Activated CD4-positive, CD25-positive, alpha-beta regulatory T cell (primary cell): Measurements from ENCODE around the gene KLHL12.
A peak's percentile ranks its signal among the peaks of the same experiment; 100 is the strongest.

Experiments
- DNase-seq, 4 experiments: peaks; one replicate each; lab custom pipeline; 2025; lab: John Stamatoyannopoulos, UW

The KLHL12 gene

DNA sequence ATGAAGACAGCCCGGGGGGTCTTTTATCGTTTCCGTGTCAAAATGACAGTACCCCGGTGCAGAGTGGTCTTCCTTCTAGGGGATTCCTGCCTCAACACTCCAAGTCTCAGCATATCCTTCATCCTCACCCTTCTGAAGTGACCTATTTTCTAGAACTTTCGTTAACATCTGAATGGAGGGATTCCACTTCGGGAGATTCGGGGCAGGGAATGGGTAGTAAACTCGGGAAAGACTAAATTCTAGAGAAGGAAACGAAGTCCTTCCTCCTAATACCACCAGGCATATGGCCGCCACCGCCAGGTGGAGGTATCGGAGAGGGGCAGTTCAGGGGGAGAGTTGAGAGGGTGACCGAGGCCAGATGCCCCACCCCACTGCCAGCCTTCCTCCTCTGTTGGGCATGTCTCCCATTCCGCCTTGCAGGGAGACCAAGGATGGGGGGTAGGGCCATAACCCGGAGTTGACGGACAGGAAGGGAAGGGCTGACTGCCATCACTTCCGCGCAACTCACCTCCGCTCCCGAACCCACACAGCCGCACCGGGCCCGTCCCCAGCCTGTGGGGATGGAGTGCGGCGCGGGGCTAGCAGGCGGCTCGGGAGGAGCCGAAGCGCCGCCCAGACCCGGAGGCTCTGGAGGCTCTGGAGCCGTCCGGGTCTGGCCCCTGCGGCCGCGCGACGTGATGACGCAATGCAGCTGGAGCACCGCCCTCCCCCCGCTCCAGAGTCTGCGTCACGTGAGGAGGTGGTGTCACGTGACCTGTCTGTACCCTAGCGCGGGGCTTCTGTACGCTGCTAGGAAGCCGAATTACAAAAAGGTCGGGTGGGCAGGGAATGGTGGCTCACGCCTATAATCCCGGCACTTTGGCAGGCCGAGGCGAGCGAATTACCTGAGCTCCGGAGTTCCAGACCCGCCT lies at the start of gene KLHL12:
Gene KLHL12, minus strand, starts transcription at position 654 of the 911 bp plus-strand sequence. CDS start 2,072 bp downstream, outside the sequence.
- peak; percentile 87 to 89 (median 88) for DNase-seq

DNA sequence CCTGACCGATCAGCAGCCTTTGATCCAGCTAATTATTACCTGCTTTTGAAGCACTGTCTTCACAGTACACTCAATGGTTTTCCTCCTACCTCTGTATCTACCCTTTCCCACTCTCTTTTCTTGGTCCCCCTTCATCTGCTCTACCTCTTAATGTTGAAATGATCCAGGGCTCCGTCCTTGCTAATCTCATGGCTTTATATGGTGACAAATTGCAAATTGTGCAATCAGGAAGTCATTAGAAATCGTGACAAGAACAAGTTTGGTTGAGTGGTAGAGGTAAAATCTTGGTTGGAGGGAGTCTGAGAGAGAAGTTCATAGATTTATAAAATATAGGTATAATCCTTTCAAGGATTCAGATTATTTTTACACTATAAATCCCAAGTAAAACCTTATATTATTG lies 49.6 kb upstream of the KLHL12 start:
- DNase-seq, result no peak

DNA sequence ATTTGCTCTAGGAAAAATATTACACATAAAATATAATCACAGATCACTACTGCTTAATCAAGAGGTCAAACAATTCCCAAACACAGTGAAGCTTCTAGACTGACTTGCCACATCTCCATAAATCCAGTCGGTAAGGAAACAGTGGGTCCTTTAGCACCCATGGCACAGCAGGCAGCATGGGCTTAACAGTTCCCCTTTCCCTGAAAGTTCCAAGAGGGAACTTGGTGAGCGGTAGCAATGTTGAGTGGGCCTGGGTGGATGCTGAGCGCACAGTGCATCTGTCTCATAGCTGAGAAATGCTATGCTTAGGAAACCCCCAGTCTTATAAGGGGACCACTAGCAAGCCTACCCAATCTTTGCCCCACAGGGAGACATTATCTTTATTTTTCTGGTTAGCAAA lies 47.8 kb upstream of the KLHL12 start:
- no peak for DNase-seq

DNA sequence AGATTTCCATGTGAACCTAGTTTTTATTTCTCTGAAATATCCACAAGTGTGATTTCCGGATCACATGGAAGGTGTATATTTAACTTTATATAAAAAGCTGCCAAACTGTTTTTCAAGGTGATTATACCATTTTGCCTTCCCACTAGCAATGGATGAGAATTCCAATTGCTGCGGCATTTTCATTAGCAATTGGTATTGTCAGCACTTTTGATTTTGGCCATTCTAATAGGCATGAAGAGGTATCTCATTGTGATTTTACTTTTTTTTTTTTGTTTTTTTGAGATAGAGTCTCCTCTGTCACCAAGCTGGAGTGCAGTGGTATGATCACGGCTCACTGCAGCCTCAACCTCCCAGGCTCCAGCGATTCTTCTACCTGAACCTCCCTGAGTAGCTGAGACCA lies 45.0 kb upstream of the KLHL12 start:
- no peak for DNase-seq

DNA sequence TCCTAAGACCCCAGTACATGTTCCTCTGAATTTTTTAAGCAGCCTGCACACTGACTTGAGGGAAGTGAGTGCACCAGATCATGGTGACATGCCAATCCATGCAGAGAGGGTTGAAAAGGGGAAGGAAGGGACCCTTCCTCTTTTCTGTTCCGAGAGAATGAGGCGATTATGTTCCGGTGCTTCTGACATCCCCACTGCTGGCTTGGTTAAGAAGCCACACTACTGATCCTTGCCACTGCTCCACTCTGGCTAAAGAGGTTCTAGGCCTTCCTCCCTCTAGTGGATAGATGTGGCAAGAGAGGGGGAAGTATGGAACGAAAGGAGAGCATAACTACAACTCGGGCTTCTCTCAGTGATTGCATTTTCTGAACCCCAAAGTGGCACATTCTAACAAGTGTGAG lies 41.9 kb upstream of the KLHL12 start:
- DNase-seq, result no peak

DNA sequence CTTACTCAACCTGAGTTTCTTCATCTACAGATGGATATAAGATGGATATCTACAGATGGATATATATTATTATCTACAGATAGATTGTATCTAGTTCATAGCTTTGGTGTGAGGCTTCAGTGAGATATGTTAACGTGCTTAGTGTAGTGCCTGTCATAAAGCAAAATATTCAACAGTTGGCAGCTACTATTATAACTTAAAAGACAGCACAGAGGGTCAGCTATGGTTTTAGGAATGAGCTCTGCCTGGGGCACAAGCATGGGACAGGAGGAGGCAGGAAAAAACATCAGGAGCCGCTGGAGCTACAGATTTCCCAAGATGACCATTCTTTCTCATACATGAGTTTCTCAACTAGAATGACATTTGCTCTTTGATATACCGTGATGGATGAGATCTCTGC lies 41.3 kb upstream of the KLHL12 start:
- no peak for DNase-seq

DNA sequence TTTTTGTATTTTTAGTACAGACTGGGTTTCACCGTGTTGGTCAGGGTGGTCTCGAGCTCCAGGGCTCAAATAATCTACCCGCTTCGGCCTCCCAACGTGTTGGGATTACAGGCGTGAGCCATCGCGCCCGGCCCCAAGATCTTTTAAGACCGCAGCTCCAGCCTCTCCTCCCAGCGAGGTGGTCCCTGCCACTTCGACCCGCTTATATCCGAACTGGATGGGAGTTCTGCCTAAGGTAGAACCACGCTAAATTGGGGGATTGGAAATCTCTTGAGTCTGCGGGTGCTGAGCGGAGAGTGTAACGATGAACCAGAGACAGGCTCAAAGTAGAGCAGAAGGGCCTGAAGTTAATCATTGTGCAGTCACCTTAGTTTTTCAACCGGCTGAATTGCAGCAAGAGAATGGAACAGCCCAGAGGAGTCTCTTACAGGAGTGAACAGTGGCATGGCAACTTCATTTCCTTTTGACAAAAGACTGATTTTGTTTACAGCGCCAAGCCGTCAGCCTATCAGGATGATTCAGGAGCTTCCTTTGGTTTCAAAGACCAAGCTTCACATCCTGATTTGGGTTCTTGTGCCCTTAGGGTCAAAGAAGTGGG lies 40.7 kb upstream of the KLHL12 start:
- no peak for DNase-seq

DNA sequence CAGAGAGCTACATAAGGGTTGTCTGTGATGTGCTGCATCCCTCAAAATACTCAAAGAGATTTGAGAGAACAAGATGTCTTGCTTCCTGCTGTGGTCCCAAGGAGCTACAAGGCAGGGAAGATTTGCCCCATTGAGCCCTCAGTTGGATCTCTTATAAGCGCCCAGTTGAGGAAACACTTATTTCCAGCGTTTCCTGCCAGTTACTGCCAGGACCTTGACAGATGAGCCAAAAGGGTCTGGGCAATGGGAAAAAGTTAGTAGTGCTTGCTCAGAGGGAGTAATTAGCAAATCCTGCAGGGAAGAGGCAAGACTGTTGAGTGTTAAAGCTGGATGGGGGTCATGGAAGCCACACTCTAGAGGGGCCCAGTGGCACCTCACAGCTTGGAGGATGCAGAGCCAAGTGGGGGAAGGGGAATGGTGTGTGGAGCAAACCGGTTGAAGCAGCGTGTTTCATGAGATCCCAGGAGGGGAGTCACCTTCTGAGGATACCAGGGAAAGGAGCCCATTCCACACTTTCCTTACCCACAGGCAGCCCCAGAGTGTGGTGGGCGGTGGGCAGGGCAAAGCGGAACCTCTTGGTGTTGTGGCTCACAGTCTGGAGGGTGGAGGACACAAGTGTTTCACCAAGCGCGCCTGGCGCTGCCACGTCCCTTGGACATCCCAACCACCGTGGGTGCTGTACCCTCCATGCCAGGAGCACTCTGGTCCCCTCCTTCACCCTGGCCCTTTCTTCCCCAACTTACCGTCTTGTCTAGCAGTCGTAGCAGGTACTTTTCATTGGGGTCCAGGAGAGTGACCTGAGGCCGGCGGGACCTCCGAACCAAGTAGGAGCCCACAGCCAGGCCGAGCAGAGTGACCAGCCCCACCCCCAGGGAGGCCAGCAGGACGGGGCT lies 39.2 kb upstream of the KLHL12 start:
- no peak for DNase-seq

DNA sequence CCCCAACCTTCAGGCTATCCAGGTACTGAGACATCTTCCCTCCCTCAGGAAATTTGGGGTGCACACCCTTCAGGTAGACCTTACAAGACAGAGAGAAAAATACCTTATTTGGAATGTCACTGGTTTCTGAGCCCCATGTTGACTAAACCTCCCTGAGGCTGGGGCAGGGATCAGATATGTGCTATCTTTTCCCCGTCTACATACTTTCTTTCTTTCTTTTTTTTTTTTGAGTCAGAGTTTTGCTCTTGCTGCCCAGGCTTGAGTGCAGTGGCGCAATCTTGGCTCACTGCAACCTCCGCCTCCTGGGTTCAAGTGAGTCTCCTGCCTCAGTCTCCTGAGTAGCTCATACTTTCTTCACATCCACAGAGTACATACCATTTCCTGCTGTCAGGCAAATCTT lies 38.4 kb upstream of the KLHL12 start:
- DNase-seq, result no peak

DNA sequence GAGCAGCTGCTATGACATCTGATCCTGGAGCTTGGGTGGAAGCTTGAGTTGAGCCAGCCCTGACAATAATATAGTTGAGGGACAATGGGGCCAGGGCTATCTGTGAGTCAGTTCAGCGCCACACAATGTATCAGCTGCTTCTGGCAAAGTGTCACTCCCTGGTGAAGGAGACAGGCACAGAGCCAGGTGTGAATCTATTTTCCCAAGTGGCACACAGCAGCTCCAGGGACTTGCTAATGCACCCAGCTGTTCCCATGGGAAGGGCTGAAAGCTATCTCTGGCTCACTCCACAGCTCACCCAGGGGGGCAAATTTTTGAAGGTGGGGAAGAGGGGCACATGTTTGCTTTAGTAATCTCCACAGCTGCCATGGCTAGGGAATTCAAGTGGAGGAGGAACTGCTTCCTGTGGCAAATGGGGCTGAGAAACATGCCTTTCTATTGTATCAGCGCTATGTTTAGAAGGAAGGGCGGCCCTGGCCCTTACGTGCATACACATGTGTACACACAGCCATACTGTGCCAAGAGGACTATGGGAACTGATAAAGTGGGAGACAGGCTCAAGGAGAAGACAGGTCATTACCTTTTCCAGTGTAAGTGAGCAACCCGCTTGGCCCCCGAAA lies 37.9 kb upstream of the KLHL12 start:
- DNase-seq, result no peak

DNA sequence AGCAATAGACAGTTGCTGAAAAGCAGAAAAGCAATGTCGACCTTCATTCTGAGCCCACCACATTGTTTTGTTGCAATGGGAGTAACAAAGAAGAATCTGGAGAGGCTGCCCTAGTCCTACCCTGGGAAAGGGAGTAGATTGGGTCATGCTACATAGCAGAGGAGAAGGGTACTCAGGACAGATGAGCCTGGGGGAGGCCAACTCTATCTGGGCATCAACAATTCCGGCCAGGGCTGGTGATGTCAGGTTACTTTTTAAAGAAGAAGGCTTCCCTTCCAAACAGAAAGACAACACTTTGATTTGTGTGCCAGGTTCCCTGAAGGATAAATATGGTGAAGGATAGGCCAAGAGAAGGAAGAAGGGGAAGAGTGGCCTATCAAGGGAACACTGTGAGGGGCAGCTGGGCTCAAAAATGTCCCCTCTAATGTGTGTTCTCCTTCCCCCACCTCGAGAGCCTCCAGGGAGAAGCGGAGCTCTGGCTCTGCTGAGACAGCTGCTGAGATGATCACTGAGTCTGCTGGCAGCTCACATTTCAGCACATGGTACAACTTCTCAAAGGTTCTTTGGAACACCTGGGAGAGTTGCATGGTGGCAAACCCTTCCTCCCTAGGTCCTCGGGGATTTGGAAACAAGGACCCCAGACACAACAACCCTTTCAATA lies 34.3 kb upstream of the KLHL12 start:
- DNase-seq, result no peak

DNA sequence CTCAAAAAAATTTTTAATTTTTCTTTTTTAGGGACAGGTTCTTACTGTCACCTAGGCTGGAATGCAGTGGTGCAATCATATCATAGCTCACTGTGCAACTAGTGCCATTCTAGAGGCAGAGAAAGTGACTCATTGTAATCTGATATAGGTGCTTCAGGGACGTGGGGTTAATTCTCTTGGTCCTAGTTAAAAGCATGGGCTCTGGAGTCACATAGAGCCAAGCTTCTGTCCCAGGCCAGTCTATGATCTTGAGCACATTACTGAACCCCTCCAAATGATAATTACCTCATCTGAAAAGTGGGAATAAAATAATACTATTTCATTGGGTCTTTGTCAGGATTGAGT lies 32.2 kb upstream of the KLHL12 start:
- DNase-seq, result no peak

DNA sequence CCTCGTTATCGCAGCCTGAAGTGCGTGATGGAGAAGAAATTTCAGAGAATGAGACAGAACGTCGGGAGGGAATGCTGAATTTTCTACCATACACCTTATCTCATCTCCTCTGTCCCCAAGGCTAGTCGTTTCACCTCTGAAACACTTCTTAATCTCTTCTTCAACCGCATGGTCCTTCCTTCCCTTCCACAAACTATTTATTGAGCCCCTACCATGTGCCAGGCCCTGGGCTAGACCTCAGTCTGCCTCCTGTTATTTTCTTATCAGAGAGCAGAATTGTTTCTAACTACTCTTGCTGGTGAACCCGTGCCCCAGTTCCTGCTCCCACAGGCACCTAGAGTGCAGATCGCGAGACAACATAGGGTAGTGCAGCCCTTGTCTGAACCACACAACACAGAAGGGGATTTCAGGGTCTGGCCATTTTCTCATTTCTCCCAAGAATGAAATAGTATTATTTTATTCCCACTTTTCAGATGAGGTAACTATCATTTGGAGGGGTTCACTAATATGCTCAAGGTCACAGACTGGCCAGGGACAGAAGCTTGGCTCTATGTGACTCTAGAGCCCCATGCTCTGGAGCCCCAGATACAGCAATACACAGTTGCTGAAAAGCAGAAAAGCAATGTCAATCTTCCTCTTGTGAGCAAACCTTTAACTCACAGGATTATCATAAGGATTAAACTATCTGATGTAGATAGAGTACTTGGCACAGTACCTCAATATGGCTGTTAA lies 31.7 kb upstream of the KLHL12 start:
- DNase-seq, result no peak

DNA sequence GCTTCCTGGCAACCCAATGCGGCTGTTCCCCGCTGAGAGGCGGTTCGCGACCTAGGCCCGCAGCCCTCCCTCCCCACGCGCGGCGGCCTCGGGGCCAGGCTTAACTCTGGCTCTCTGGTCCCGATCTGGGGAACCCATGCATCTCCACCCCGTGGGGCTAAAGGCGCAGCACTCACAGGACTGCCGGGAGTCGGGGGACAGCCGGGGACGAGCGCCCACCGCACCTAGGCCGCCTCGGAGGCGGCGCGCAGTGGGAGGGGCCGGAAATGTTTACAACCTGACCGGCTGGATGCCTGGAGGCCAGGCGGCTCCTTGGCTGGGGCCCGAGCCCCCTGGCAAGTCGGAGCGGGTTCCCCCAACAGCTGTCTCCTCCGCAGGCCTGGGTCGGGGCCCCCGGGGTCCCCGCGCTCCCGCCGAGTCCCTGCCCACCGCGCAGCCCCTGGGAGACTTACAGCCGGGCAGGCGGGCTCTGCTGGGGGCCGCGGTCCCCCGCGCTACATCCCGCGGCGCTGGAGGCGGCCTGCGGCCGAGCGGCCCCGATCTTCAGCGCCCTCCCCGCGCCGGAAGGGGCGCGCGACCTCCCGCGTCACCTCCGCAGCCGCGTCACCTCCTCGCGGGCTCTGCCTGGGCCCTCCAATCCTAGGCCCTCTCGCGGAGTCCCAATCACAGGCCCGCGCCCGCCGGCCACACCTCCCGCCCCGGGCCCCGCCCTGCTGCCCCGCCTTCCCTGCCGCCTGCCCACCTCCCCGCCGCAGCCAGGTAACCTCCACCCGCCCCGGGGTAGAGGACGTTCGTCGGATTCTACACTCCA lies 30.9 kb upstream of the KLHL12 start, which contains the start of gene ADIPOR1:
Gene ADIPOR1, minus strand, starts transcription at position 580 of the 811 bp plus-strand sequence. CDS start 7,242 bp downstream, outside the sequence.
- peak; percentile 87 to 91 (median 88) for DNase-seq

DNA sequence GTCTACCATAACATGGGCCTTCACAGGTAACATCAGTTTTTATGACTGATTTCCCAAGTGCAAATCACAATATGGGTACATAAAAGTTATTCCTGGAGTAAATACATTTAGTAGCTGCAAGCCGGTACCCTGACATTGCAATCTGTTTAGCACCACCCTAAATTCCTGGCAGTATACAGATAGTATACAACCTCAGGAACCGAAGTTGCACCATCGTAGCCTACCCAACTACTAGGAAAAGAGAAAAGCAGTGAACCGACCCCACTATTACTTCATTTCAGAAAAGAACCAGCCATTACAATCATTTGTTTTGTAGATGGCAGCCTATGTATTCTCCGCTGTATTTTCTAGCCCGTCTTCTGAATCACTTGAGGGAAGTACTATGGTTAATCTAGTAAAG lies 29.9 kb upstream of the KLHL12 start:
- DNase-seq, result no peak

DNA sequence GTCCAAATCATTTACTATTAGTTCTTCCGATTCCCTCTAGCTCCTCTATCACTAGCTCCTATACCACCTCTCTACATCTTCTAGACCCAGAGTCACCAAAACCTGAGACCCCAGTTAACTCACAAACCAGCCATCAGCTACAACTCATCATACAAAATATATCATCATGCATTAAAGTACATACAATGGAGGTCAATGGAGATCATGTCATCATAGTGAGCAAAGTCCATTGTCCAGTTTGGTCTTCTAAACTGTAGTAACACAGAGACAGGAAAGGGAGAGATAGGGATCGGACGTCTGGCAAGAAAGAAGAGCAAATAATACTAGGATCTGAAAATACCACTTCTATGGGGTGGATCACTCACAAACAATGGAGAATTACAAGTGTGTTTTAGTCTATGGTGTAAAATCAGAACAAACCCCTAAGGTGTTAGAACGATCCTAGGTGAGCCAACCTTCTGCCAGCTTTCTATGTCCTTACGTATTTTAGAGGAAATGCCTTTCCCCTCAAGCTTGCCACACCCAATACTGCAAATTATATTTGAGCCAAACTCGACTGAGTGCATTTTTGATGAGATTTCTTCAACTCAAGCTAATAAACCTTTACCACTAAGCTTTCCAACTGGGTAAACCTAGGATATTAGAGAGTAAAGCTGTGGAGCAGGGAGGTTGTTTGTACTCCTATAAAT lies 27.2 kb upstream of the KLHL12 start:
- no peak for DNase-seq

DNA sequence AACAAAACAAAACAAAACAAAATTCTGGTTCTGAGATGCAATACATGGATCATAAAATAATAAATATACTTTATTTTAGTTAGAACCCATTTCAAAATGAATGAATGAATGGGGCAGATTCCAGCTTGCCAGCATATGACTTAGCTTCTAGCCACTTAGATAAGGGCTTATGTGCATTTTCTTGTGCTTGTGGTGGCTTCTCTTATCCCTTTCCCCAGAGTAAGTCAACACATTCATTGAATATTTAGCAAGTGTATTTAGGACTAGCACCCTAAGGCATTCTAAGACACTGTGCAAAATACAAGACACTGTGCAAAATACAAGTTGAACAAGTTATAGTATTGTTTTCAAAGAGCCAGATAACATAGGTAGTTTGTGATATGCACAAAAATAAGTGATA lies 26.4 kb upstream of the KLHL12 start:
- DNase-seq, result no peak

DNA sequence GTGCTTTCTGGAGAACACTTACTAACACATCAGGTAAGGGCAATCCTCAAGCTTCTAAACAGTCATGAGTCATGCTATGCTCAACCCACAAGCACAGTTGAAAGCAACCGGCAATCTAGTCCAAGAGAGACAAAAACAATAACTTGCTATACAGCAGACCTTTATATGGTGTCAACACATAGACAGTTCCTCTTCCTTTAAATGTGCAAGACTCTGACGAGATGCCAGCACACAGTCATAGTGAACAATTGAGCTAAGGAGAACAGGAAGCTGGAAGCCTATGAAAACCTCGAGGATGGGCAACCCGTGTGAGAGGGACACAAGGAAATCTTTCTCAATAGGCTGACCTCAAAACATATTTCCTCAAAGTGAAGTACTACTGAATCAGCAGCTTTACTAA lies 25.8 kb upstream of the KLHL12 start:
- DNase-seq, result no peak

DNA sequence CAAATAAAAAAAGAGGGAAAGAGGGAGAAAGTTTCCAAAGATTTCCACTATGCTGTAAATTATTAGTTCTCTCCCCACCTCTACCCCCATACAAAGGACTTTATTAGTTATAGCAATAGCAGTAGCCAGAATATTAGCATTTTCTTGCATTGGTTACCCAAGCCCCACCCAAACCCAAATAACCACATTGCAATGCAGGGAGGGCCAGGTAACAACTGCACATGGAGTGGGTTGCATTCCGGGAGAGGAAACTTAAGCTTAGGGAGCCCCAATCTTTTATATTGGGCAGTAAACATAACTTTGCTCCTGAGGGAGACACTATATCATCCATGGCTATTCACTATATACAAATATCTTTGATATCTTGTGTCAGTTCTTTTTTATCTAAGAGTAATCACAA lies 25.1 kb upstream of the KLHL12 start:
- DNase-seq, result no peak
